HG02885 (cell line): ENCODE data around the gene CXCL3.

Source experiments
- ATAC-seq: cut with Tn5 transposase; IDR thresholded peaks from one replicate; pipeline ENCODE4 v1.9.1; 2021; ENCODE audit warnings: mild to moderate bottlenecking; ENCODE audit not compliant: unreplicated experiment, poor library complexity

Gene CXCL3

DNA sequence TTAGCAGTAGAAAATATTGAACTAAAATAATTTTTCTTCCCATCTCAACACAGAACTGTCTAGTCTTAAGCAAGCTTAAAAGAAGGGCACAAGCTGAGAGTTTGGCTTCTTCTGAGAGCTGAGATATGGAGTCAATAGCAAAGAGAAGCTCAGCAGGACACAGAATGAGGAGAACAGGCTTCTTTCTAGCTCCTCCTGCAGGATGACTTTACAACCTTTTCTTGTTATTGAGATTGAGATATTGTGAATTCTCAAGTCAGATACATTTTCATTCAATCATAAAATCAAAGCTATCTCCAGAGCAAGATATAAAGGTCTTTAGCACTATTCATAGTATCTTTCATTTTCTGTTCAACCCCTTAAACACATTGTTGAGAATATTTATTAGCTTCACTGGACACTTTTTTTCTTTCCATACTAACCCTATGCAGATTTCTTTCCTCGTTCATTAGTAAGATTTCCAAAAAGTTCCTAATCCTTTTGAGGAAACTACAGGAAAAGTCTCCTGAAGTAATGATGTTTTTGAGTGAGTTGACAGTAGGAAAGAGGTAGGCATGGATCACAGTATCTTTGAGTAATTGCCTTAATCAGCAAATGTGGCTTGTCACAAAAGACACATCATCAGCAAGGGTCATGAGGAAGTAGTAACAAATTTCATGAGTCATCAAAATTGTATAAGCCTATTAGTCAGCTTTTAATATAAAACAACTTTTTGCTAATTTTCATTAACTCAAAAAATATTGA lies 17.8 kb upstream of the CXCL3 start:
- no peak for ATAC-seq

DNA sequence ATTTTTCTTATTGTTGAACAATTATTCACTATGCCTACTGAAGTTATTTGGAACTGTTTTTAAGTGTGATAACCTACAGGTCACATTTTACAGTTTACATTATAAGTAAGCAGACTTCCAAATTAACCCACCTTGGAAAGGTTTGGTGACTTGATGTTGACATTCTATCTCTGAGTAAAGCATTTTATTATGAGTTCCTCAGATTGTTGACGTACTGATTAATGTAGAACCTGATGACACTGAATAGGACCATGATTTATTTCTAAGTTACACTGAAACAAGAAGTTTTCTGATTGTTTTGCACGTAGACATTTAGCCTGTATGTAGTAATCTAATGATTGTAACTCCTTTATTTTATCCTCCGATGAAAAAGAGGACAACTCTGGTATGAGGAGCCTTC lies 17.0 kb upstream of the CXCL3 start:
- no peak for ATAC-seq

DNA sequence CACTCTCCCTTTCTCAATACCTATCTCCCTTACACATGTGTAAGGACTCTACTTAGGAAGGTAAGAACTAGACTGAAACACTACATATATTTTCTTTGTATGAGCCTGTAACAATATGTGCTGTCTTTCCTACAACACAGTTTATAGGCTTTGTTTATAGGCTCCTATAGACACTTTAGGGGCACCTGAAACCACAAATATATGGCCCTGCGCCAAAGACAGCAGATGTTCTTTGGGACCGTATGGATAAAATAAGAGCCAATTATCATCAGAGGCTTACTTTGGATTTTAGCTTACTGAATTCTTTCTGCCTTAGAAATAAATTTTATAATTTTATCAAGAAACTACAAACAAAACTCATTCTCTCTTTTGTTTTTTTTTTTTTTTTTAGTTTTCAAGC lies 16.6 kb upstream of the CXCL3 start:
- ATAC-seq = no peak

DNA sequence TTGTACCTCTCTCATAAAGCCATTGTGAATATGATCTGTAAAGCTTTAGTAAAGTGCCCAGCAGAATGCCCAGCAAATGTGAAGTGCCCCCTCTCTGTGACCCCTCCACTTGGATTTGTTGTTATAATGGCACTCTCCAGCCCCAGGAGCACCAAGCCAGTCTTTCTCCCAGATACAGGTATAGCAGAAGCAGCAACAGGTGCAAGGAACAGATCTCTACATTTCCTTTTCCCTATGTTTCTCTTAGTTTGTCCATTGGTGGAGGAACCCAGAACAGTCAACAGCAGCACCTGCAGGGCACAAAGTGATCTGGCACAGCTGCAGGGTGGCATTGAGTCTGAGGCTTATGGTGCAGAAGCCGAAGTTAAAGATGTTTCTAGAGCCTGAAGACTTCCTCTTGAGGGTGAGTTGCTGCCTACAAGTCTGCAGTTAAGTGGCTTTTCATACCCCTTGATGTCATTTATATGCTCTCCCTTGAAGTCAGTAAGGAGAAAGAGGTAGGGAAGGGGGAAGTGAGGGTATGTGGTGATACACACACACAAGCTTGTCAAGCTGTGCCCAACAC lies 16.1 kb upstream of the CXCL3 start:
- no peak for ATAC-seq

DNA sequence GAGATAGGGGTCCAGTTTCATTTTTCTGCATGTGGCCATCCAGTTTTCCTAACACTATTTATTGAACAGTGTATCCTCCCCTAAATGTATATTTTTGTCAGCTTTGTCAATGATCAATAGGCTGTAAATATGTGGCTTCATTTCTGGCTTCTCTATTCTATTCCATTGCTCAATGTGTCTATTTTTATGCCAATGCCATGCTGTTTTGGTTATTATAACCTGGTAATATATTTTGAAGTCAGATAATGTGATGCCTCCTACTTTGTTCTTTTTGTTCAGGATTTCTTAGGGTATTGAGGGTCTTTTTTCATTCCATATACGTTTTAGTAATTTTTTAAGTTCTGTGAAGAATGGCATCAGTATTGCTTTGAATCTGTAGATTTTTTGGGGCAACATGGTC lies 8.7 kb upstream of the CXCL3 start:
- ATAC-seq = no peak

DNA sequence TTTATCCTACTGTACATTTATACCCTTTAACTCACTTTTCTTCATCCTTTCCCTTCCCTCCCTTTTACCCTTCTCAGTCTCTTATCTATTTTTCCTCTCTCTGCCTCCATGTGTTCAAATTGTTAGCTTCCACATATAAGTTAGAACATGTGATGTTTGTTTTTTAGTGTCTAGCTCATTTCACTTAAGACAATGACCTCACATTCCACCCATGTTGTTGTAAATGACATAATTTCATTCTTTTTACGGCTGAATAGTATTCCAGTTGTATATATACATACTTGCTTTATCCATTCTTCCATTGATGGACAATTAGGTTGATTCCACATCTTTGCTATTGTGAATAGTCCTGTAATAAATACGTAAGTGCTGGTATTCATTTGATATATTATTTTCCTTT lies 7.3 kb upstream of the CXCL3 start:
- no peak for ATAC-seq

DNA sequence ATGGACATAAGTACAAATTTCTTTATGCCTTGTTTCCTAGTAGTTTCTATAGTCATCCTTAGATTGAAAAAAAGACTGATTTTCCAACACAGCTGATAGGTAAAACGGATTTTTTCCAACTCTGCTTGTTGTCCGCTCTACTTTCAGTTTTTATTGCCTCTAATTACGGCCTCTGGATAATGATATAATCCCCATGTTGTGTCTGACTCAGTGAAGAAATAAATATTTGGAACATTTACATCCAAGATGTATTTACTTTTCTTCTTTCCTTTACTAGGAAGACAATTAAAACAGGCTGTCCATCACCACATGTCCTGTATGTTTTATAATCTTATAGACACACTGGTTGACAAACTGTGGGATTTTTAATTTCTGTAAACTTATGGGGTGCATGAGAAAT lies 6.8 kb upstream of the CXCL3 start:
- no peak for ATAC-seq

DNA sequence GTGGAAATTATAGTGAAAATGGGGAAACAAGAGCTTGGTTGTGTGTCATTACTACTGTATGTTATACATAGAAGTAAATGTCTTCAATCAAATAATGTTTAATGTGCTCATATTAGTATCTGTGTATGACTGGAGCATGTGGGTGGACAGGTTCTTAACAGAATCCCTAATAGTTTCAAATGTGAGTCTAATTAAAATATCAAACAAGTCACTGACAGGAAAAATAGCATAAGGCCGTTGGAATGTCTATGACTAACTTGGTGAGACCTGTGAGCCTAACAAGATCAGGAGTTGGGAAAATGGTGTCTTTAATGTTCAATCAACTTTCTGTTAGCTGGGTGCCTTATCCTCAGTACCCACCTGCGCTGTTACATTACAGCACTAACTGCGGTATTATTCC lies 6.2 kb upstream of the CXCL3 start:
- ATAC-seq = no peak

DNA sequence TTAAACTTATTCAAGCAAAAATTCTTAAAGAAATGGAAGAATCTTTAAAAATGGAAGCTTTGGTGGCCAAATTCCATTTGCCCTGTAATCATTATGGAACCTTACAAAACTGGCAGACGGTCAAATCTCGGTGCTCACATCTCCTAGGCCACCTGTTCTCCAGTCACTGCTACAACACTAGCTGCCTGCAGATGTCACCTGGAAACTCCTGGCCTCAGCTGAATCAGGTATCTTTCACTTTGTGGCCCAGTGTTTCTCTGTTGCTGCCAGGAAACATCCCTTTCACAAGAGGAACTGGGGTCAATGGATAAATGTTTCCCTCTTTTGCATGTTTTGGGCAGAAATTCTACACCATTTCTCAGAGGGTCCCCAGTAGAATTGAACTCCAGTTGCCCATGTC lies 4.2 kb upstream of the CXCL3 start:
- no peak for ATAC-seq

DNA sequence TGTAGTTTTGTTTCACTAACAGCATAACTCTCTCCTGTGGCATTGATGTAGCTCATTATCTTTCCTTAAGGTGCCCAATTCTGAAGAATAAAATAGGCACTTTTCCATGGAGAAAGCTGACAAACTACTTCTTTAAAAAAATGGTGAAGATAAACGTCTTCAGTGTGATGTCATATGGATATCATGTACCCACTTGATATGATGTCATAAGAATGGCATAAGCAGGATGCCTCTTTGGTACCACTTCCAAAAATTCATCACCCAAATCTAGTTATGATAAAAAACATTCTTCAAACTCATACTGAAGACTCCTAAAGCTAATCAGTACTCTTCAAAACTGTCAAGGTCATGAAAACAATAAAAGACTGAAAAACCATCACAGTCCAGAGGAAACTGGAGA lies 2.9 kb upstream of the CXCL3 start:
- no peak for ATAC-seq

DNA sequence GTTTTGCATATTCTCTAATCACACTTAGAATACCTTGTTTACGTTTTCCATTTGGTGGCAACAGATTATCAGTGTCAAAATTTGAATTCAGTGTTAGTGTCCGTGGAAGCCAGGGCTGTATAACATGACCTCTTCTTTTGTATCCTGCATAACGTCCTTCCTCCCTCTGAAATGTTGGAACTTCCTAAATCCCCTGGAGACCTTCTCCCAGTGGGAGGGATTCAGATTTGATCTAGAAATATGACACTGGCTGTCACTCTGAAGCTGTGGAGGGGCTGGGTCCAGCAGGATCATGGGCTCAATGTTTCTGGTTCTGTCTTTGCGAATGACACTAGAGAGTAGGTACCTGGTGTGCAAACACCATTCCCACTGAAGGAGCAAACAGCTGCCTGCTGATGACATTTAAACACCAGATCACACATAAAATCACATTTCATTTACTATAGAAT lies 850 bp upstream of the CXCL3 start:
- ATAC-seq = peak; percentile 10

DNA sequence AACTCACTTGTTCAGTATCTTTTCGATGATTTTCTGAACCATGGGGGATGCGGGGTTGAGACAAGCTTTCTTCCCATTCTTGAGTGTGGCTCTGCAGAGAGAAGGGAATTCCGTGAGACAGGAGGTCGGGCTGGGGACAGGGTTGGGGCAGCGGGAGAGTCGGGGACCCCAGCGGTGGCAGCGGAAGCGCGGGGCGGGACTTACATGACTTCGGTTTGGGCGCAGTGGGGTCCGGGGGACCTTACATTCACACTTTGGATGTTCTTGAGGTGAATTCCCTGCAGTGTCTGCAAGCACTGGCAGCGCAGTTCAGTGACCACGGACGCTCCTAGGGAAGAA lies 434 bp downstream of the CXCL3 start:
- no peak for ATAC-seq

DNA sequence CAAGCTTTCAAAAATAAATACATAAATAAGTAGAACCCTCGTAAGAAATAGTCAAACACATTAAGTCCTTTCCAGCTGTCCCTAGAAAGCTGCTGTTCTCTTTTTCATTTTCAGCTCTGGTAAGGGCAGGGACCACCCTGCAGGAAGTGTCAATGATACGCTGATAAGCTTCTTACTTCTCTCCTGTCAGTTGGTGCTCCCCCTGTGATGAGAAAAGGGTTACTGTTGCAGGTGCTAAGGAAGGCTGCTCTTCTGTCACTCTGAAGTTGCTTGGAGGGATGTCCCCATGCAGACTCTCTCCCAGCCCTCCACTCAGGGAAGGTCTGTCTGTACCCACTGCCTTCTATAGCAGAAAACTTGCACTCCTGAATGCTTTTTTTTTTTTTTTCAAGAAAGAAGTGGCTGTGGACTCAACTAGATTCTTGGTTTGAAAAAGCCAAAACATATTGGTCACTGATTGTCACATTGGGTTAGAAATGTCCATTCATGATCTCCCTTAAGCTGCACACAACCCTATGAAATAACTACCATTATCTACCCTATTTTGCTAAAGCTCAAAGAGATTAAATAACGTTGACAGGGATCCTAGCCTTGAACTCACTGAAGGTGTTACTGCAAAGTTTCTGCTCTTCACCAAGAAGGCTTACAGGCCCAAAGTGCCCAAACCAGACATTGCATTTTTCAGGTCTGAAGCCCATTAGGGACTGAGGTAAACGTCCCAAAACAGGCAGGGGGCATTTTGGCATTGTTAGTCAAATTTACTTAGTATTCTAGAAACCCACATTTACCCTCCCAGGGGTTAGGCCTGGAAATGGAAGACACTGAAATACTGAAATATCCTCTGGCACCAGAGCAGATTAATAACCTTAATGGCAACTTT lies 1.2 kb downstream of the CXCL3 start:
- no peak for ATAC-seq

DNA sequence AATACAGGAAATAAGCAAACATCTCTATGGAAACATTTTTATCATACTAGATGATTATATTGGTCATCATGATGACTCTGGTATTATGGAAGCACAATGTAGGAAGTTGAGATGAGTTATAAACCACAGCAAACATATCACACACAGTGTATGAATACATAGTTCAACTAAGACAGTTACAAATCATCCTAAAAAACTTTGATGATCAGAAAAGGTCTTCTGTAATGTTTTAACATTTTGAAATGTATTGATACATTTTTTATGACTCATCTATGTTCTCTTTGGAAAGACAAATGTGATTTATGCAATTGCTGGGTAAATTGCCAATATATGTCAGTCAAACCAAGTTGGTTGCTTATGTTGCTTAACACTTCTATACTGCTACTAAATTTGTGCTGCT lies 4.8 kb downstream of the CXCL3 start:
- ATAC-seq = no peak

DNA sequence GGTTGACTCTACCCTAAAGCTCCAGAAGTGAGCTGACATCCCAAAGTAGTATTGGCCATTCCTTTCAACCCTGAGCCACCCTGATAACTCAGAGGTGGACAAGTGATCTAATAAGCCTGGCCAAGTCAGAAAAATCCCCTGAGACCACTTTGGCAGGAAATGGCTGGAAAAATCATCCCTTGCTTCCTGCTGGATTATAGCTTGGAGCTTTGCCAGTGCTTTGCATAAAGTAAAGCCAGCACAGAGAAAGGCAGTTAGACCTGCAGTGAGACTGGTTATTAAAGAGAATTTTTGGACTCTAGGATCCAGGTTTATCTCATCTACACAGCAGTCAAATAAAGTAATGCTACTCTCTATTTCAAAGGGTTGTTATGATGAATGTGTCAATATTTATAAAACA lies 6.4 kb downstream of the CXCL3 start:
- no peak for ATAC-seq

DNA sequence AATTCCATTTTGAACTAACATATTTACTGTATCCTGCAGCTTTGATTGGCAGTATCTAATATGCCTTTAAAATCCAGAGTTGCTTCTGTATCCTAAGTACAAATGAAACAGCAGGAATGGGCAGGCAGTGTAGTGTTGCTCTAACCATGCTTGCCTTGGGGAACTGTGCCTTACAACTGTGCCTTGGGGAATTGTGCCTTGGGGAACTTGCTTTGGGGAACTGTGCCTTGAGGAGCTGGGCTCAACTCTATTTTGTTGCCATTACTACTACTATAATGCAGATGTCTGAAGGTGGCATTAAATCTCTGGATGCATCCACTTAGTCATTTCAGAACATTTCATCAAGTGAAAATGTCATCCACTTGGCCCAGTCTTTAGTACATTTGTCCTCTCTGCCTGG lies 6.9 kb downstream of the CXCL3 start:
- ATAC-seq = no peak

DNA sequence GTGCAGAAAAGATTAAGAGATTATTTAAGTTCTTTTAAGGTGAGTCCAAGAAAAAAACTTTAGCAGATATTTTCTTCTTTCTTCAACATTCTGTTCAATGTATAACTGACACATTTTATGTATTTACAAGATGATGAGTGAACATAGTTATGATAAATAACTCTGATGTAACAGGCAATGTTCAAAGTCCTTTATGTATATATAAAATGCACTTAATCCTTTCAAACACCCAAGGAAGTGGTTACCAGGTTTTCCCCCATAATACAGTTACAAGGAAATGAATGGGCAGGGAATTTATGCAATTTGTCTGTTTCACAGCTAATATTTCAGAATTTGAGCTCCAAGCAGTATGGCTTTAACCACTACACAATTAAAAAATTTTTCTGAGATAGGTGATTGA lies 8.2 kb downstream of the CXCL3 start:
- no peak for ATAC-seq

DNA sequence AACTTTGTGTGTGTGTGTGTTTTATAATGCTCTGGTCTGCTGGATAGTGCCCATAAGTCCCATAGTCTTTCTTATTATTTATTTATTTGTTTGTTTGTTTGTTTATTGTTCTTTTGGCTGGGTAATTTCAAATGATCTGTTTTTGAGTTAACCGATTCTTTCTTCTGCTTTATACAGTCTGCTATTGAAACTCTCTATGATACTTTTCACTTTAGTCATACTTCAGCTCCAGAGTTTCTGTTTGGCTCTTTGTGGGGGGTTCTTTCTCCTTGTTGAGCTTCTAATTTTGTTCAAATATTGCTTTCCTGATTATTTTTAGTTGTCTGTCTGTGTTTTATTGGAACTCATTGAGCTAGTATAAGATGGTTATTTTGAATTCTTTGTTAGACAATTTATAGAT lies 10.0 kb downstream of the CXCL3 start:
- ATAC-seq = no peak

DNA sequence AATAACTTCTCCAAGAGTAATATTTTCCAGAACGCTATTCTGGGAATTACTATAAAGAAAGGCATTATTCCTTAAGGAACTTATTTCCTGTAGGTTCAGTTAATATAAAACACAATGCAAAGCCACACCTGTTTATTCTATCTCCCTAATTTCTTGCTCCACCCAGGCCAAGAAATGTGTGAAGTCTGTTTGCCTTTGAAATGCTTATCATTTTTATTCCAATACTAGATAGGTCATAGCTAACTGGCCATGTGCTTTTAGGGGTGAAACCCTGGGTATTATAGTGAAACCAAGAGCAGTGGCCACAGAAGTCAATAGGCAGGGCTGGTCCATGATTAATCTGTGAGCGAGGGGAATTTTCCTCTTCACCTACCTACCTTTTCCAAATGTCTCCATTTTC lies 14.8 kb downstream of the CXCL3 start:
- ATAC-seq = no peak

DNA sequence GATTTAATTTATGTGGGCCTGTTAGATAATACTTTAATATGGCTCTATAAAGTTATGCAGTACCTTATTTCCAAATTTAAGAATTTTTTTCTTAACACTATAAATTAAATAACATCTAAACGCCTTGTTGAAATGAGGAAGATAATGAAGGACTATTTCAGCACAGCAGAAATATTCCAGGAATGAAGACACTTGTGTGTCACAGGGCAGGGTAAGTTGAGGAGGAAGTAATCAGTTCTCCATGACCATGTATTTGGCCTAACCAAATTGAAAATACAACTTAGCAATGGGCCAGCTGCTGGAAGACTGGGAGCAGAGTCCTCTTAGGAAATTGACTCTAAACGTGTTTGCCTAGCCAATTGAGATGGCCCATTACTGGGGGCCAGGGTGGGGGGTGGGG lies 16.9 kb downstream of the CXCL3 start:
- ATAC-seq = no peak

DNA sequence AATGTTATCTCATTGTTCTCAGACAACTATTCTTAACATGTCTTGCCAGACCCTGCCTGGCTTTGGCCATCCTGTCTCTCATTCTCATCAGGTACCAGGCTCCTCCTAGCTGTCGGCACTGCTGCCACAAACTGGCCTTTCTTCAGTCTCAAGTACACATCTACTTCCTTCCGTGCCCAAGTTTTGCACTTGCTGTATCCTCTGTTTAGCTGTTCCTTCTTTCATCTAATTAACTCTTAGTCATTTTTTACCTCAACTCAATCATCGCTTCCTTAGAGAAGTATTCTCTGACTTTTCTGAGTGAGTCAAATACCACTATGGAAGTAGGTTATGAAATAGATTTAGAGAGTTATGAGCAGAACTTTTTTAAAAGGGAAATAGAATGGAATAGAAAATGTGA lies 19.7 kb downstream of the CXCL3 start:
- ATAC-seq = no peak

DNA sequence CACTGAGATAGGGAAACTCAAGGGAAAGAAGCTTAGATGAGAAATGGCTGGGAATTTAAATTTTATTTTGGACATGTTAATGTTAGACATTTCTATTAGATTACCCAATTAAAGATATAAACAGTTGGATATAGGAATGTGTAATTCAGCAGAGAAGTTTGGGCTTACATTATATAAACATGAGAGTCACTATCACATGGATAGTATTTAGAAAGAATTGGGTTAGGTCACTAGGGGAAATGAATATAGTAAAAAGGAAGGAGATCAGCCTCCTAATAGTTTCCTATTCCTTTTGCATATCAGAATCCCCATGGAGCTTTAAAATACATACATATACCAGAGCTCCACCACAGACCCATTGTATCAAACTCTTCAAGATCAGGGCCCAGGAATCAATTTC lies 20.4 kb downstream of the CXCL3 start:
- no peak for ATAC-seq
